PC-3 (cell line): ENCODE data around the gene HAGH.

ENCODE experiments used
- EZH2 ChIP-seq: fragments of 300-600 bp; sonication (generic); IDR thresholded peaks from one replicate; pipeline ENCODE4 v1.6.1; 2017; ENCODE audit warnings: antibody characterized with exemption, mild to moderate bottlenecking, low read length; ENCODE audit not compliant: unreplicated experiment
- EZH2phosphoT487 ChIP-seq: fragments of 300-600 bp; sonication (generic); IDR thresholded peaks from 2 replicates; pipeline ENCODE4 v1.6.1; 2018; ENCODE audit warnings: mild to moderate bottlenecking, antibody characterized with exemption, low read length, borderline replicate concordance
- TF ChIP-seq, protein P1 (sequence below): fragments of 300-600 bp; sonication (generic); conservative IDR thresholded peaks from 2 replicates; pipeline ENCODE4 v1.5.1; 2017; ENCODE audit warnings: antibody characterized with exemption, low read depth, mild to moderate bottlenecking, low read length

DNA sequence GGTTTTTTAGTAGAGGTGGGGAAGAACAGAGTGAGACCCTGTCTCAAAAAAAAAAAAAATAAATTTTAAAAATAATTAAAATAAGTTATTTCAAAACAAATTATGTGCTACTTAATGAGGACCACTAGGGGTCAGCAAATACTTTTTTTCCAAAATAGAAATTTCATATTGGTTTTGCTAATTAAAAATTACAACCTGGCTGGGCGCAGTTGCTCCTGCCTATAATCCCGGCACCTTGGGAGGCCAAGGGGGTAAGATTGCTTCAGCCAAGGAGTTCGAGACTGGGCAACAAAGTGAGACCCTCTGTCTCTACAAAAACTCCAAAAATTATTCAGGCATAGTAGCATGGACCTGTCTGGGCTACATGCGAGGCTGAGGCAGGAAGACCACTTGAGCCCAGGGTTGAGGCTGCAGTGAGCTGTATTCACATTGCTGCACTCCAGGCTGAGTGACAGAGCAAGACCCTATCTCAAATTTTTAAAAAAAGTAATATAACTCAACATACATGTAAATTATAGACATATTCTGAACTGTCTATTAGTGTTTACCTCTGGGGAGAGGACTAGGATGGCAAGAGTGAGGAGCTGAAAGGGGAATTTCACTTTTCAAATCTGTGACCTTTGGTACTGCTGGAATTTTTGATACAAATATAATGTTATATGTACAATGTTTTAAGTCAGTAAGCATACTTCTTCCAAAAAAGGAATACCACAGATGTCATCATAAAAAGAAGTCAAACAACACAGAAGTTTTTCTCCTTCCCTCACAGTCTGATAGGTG, 37.2 kb upstream of the HAGH start:
- TF ChIP-seq, protein P1, sequence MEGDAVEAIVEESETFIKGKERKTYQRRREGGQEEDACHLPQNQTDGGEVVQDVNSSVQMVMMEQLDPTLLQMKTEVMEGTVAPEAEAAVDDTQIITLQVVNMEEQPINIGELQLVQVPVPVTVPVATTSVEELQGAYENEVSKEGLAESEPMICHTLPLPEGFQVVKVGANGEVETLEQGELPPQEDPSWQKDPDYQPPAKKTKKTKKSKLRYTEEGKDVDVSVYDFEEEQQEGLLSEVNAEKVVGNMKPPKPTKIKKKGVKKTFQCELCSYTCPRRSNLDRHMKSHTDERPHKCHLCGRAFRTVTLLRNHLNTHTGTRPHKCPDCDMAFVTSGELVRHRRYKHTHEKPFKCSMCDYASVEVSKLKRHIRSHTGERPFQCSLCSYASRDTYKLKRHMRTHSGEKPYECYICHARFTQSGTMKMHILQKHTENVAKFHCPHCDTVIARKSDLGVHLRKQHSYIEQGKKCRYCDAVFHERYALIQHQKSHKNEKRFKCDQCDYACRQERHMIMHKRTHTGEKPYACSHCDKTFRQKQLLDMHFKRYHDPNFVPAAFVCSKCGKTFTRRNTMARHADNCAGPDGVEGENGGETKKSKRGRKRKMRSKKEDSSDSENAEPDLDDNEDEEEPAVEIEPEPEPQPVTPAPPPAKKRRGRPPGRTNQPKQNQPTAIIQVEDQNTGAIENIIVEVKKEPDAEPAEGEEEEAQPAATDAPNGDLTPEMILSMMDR = peak; percentile 42; the same call in 1 of the 2 replicates
- TF ChIP-seq EZH2phosphoT487 = no peak
- no peak for TF ChIP-seq EZH2
